DMS79 (cell line): ENCODE data around the gene EMC10.

Source experiments
- DNase-seq: peaks from one replicate; lab custom pipeline; 2025; lab: John Stamatoyannopoulos, UW

EMC10 gene

GRCh38 chr19:50497022-50497405, 20.7 kb downstream of the EMC10 start:
- no peak for DNase-seq

DNA sequence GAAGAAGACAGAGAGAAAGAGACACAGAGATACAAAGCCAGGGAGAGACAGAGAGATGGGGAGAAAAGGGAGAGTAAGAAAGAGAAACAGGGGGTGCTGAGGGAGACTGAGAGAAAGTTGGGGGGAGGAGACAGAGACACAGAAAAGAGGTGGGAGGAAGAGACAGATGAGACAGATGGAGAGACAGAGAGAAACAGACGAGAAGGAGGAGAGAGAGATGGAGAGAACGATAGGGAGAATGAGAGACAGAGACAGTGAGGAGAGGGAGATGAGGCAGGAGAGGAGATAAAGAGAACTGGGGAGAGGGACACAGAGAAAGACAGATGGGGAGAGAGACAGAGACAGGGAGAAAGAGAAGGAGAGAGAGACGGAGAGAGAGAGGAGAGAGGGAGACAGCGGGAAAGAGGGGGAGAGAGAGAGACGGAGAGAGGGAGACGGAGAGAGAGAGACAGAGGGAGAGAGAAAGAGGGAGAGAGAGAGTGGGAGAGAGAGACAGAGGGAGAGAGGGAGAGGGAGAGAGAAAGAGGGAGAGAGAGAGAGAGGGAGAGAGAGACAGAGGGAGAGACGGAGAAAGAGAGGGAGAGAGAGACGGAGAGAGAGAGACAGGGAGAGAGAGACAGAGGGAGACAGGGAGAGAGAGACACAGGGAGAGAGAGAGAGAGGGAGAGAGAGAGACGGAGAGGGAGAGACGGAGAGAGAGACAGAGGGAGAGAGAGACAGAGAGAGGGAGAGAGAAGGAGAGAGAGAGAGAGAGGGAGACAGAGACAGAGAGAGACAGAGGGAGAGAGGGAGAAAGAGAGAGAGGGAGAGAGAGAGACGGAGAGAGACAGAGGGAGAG, 22.1 kb downstream of the EMC10 start:
- no peak for DNase-seq

GRCh38 chr19:50500060-50500752, 23.9 kb downstream of the EMC10 start:
- DNase-seq, result no peak

DNA sequence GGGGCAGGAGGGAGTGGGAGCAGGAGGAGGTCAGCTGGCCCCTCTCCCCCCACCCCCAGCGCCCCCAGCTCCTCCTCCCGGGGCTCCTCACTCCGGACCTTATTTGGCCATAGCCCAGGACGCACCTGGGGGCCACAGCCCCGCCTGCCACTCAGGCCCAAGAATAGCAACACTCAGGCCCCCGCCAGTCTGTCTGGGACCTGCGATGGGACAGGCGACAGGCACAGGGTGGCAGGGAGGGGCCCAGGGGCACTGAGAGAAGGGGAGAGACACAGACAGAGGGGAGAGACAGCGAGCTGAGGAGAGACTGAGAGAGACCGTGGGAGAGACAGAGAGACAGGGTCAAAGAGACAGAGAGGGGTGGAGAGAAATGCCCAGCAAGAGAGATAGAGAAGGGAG, 24.4 kb downstream of the EMC10 start:
- no peak for DNase-seq

DNA sequence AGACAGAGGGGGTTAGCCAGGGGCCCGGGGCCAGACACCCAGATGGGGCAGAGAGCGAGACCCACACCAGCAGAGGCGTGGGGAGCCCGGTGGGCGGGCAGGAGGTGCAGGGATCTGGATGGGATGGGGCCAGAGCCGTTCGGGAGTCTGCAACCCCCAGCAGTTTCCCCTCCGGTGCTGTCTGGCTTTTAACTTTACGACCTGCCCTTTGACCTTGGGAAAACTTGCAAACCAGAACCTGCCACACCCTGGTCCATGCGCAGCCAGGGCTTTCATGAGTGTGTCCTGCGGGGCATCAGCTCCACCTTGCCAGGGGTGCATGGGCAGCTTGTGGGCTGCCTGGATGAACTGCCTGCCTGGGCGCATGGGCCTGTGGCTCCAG, 24.9 kb downstream of the EMC10 start:
- DNase-seq, result no peak

GRCh38 chr19:50501568-50502475, 25.5 kb downstream of the EMC10 start:
- DNase-seq, result peak; percentile 35

- no peak for DNase-seq
These were observed 29.7 kb downstream of the EMC10 start for GRCh38 chr19:50505856-50506611.

DNA sequence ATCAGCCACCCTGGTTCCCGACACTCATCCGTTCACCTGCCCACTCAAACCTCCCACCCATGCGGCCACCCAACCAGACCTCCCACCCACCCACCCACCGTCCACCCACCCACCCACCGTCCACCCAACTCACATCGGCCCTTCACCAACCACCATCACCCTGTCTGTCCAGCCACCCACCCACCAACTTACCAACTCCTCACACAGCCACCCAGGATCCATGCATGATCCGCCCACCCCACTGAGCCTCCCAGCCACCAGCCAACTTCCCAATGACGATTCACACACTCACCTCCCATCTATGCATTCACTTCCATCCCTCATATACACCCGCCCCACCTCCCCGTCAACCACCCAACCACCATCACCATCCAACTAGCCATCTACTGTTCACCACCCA, 30.4 kb downstream of the EMC10 start:
- no peak for DNase-seq

DNA sequence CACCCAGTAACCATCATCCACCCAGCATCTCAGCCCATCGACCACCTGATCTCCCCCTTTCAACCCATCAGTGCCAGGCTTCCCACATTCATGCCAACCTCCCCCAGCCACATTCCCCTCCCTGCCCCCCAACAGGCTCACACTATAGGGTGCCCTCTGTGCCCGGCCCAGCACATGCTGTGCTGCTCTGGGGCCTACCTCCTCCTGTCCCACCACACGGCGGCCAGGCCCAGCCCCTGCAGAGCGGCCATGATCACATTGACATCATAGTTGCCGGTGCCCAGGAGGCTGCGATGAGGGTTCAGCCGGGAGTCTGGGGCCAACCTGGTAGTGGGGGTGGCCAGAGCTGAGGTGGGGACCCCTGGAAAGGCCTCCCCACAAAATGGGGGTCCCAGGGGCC, 31.1 kb downstream of the EMC10 start:
- no peak for DNase-seq

DNA sequence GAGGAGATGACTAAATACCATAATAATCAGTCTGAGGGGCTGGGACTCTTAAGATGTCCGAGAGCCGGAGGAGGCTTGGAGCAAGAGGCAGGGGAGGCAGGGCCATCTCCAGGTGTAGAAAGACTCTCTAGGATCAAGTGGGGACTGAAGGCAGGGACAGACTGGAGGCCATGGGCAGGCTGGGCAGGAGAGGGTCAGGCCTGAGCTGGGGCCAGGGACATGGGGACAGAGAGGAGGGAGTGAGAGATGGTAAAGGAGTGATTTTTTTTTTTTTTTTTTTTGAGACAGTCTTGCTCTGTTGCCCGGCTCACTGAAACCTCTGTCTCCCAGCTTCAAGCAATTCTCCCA, 32.5 kb downstream of the EMC10 start:
- no peak for DNase-seq

DNA sequence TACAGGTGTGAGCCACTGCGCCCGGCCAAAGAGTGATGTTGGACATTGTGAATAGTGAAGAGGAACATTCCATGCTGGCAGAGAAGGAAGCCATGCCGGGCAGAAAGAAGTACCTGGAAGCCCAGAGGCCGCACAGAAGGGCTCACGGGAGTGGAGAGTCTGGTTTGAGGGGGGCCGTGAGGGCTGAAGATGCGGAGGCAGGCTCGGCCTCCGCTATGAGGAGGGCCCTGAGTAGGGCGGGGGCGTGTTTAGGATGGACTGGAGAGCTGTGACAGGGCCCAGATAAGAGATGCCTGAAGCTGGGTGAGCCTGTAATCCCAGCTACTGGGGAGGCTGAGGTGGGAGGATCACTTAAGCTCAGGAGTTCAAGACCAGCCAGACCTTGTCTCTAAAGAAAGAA, 33.1 kb downstream of the EMC10 start:
- DNase-seq, result no peak

GRCh38 chr19:50510121-50510670, 33.9 kb downstream of the EMC10 start:
- DNase-seq, result no peak

DNA sequence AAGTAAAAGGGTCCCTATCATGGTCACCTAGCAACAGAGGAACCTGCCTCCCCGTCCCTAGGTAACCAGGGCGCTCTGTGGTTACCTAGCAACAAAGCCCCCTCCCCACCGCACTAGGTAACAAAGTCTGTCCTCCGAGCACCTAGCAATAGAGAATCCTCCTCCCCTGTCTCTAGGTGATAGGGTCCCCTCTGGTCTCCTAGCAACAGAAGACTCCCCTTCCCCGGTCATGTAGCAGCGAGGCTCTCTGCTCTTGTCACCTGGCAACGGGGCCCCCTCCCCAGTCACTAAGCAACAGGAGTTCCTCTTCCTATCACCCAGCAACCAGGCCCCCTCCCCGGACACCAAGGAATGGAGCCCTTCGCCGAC, 34.4 kb downstream of the EMC10 start:
- peak; percentile 95 for DNase-seq

GRCh38 chr19:50511069-50511822, 34.9 kb downstream of the EMC10 start, which contains the start of gene JOSD2:
Gene JOSD2, minus strand, starts transcription at chr19:50511191. Its CDS starts 760 bp downstream, at chr19:50510431.
- peak; percentile 97 for DNase-seq

DNA sequence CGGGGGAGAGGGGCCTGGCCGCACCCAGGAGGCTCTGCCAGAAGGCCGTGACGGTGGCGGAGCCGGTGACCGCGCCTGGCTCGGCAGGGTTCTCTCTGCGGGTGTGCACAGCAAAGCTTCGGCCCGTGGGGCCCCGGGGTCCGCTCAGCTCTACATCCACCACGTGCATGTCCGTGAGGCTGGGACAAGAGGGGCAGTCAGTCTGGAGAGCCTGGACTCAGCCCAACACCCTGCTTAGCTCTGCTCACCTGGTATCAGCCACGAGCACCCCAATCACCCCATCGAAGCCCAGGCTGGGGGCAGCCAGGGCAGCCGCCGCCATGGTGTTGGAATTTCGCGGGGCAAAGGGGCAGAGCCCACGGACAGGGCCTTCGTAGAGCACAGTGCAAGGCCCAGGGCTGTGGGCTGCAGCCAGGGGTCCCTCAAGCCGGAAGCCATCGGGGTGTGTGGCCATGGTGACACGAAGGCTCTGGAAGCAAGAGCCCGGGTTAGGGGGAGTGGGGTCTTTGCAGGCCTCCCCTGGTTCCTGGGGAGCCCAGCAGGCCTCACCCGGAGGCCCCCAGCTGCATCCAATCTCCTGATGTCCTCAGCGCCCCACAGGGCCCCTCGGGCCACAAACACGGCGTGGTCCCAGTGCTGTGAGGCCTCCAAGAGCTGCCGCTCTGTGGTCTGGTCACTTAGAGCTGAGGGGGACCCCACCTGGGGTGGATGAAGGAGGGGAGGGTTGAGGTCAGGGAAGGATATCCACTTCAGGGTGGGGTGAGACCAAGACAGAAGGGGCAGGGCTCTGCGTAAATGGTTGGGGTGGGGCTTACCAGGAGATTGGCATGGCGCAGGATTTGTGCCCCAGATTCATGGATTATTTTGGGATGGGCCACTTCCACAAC, 36.0 kb downstream of the EMC10 start:
- no peak for DNase-seq

DNA sequence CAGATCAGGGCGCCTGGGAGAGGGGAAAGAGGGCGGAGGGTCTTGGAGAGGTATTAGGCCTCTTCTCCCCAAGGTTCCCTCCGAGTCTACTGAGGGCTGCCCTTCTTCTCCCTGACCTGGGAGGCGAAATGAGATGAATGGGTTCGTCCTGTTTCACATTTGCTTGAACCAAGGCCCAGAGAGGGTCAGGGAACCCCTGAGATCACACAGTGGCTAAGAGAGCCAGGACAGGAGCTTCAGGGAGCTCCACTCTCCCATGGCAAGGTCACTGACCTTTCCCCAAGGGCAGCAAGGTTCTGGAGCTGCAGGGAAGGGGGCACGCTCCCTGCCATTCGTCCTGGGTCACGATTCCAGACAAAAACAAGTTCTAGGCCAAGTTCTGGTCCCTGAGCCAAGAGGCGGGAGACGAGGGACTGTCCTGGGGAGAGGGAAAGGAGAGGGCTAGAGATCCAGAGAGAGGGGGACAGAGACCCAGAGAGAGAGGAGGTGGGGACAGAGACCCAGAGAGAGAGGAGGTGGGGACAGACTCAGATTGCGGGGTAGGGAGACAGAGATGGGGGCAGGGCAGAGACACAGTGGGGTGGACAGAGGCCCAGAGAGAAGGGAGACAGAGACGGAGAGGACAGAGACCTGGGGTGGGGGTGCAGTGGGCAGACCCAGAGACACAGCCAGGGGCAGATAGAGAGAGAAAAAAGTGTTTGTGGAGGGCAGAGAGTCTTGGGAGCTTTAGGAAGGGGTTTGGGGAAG, 36.9 kb downstream of the EMC10 start:
- no peak for DNase-seq

DNA sequence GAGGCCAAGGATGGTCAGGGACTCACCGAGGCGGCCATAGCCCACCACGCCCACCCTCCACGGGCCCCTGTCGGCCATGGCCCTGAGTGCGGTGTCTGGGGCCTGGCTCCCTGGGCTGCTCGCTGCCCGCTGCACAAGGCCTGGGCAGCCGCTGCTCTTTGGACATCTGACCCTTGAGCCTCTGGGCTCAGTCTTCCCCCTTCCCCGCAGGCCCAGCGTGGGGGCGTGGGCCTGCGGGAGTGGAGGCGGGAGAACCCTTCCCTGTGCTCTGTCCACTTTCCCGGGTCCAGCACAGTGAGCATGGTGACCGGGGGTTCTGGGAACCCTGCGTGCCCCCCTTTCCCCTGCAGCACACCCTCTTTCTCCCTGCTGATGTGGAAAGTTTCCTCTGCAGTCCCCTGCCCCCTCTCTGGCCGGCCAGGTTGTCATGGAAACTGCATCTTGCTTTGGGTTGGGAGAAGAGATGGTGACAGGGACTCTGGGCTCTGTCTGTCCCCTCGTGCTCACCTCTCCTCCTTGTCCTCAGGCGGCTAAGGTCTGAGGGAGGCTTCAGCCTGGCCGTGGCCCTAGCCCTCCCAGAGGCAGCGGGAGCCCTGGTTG, 37.5 kb downstream of the EMC10 start, which contains the start of gene ASPDH:
TSS of gene ASPDH (minus strand) at position 168 of the 600 bp plus-strand sequence. CDS start at position 78, 90 bp downstream.
- no peak for DNase-seq
